ENCODE results near the gene DGKG.

DGKG gene

GRCh38 chr3:186366206-186366605 is 4.2 kb upstream of the DGKG start:
- DNase-seq, result no peak

- peak; percentile 74 to 89 for DNase-seq
These were observed 3.4 kb upstream of the DGKG start for GRCh38 chr3:186365202-186365974.

GRCh38 chr3:186362988-186363387 is 954 bp upstream of the DGKG start:
- DNase-seq, result no peak

- DNase-seq, result no peak
These were observed 456 bp upstream of the DGKG start for GRCh38 chr3:186362537-186362842.

GRCh38 chr3:186361246-186361761 is 730 bp downstream of the DGKG start:
- DNase-seq, result no peak

- peak in 1 of 2 experiments; percentile 36 for DNase-seq
These were observed 1.3 kb downstream of the DGKG start for GRCh38 chr3:186360779-186361178.

GRCh38 chr3:186359078-186359477 is 3.0 kb downstream of the DGKG start:
- no peak for DNase-seq

GRCh38 chr3:186356152-186356551 is 5.9 kb downstream of the DGKG start:
- DNase-seq, result no peak

- DNase-seq, result no peak
These were observed 7.9 kb downstream of the DGKG start for GRCh38 chr3:186354100-186354499.

GRCh38 chr3:186352369-186352768 is 9.7 kb downstream of the DGKG start:
- DNase-seq, result no peak

- no peak for DNase-seq
These were observed 19.8 kb downstream of the DGKG start for GRCh38 chr3:186342197-186342596.

- DNase-seq, result no peak
These were observed 21.8 kb downstream of the DGKG start for GRCh38 chr3:186340204-186340603.

- no peak for DNase-seq
These were observed 22.7 kb downstream of the DGKG start for GRCh38 chr3:186339180-186339918.

- no peak for DNase-seq
These were observed 28.8 kb downstream of the DGKG start for GRCh38 chr3:186333256-186333655.

GRCh38 chr3:186330772-186331460 is 31.1 kb downstream of the DGKG start:
- DNase-seq, result no peak

GRCh38 chr3:186329589-186329988 is 32.4 kb downstream of the DGKG start:
- DNase-seq, result no peak

- DNase-seq, result no peak
These were observed 34.0 kb downstream of the DGKG start for GRCh38 chr3:186327912-186328487.

- no peak for DNase-seq
These were observed 39.3 kb downstream of the DGKG start for GRCh38 chr3:186322761-186323160.

- DNase-seq, result no peak
These were observed 40.3 kb downstream of the DGKG start for GRCh38 chr3:186321746-186322145.

- no peak for DNase-seq
These were observed 41.0 kb downstream of the DGKG start for GRCh38 chr3:186320862-186321568.

GRCh38 chr3:186319945-186320344 is 42.1 kb downstream of the DGKG start:
- DNase-seq, result no peak

- no peak for DNase-seq
These were observed 43.9 kb downstream of the DGKG start for GRCh38 chr3:186318135-186318534.

GRCh38 chr3:186317478-186317877 is 44.6 kb downstream of the DGKG start:
- no peak for DNase-seq

All from NCI-H446 (cell line).